ENCODE data around the gene ATAD3A.

GRCh38 chr1:1560178-1560577 is 48.2 kb downstream of the ATAD3A start:
- TF ChIP-seq CTCF (conservative IDR thresholded peaks at IDR 0.05 in 1 of 2, IDR thresholded peaks at IDR 0.05 in 1 of 2; ENCODE audit: extremely low read depth in 1 of 2, insufficient read depth in 1 of 2, low read depth in 1 of 2, low read length in 2 of 2) (no peak), EZH2 (IDR thresholded peaks at IDR 0.05; ENCODE audit: borderline replicate concordance, low read length) (no peak)

Data from mammary epithelial cell (primary cell).